Loucy (cell line): ENCODE results near the gene LMF1.
"Not testable (repeated sequence)": the region's sequence is repeated elsewhere in the genome, so short reads cannot be mapped to it uniquely, and the experiment has no call there.

Experiments used
- H2AFZ ChIP-seq: fragments of 200-600 bp; sonication (generic); 2 replicates; pipeline ENCODE4 v1.6.0; 2016; ENCODE audit warnings: antibody characterized with exemption, mild to moderate bottlenecking, low read length, moderate library complexity
- H3F3A ChIP-seq: fragments of 200-600 bp; 2 replicates; pipeline ENCODE4 v1.6.0; 2016; ENCODE audit warnings: antibody characterized with exemption, low read depth, mild to moderate bottlenecking
- H3K27me3 ChIP-seq: fragments of 200-600 bp; sonication (generic); 2 replicates; pipeline ENCODE4 v1.6.1; 2014; ENCODE audit warnings: low read length, mild to moderate bottlenecking; ENCODE audit not compliant: insufficient read depth, poor library complexity, severe bottlenecking
- H3K36me3 ChIP-seq: fragments of 200-600 bp; sonication (generic); 2 replicates; pipeline ENCODE4 v1.6.1; 2016; ENCODE audit warnings: low read length; ENCODE audit not compliant: insufficient read depth
- H3K4me1 ChIP-seq: fragments of 200-600 bp; sonication (generic); 2 replicates; pipeline ENCODE4 v1.5.1; 2014; ENCODE audit warnings: low read length, mild to moderate bottlenecking; ENCODE audit not compliant: insufficient read depth, poor library complexity, severe bottlenecking
- H3K4me2 ChIP-seq: fragments of 200-600 bp; sonication (generic); 2 replicates; pipeline ENCODE4 v1.6.0; 2014; ENCODE audit warnings: antibody characterized with exemption, low read length, low read depth, mild to moderate bottlenecking; ENCODE audit not compliant: poor library complexity, severe bottlenecking
- H3K4me3 ChIP-seq: fragments of 200-600 bp; sonication (generic); 2 replicates; pipeline ENCODE4 v1.5.1; 2014; ENCODE audit warnings: low read length, mild to moderate bottlenecking, mixed read lengths; ENCODE audit not compliant: poor library complexity, severe bottlenecking
- H3K79me2 ChIP-seq: fragments of 200-600 bp; sonication (generic); 2 replicates; pipeline ENCODE4 v1.6.1; 2014; ENCODE audit warnings: low read length; ENCODE audit not compliant: insufficient read depth
- H3K9ac ChIP-seq: fragments of 200-600 bp; sonication (generic); 2 replicates; pipeline ENCODE4 v1.6.0; 2014; ENCODE audit warnings: mild to moderate bottlenecking, low read depth, low read length, moderate library complexity; ENCODE audit not compliant: poor library complexity, severe bottlenecking
- H3K9me2 ChIP-seq: fragments of 200-600 bp; sonication (generic); replicated peaks from 2 replicates; pipeline ENCODE4 v1.6.1; 2016; ENCODE audit warnings: low read depth, low read length, mixed read lengths
- H3K9me3 ChIP-seq: fragments of 200-600 bp; sonication (generic); 2 replicates; pipeline ENCODE4 v1.6.1; 2014; ENCODE audit warnings: mild to moderate bottlenecking, antibody characterized with exemption, low read length, low read depth; ENCODE audit not compliant: insufficient read depth
- H4K20me1 ChIP-seq: fragments of 200-600 bp; sonication (generic); 2 replicates; pipeline ENCODE4 v1.6.0; 2014; ENCODE audit warnings: antibody characterized with exemption, low read length, mild to moderate bottlenecking; ENCODE audit not compliant: insufficient read depth, poor library complexity, severe bottlenecking
- CTCF ChIP-seq: fragments of 200-600 bp; sonication (generic); conservative IDR thresholded peaks from 2 replicates; pipeline ENCODE4 v1.5.1; 2014; ENCODE audit warnings: mild to moderate bottlenecking, antibody characterized with exemption, low read length
- EZH2phosphoT487 ChIP-seq: fragments of 200-600 bp; IDR thresholded peaks from 2 replicates; pipeline ENCODE4 v1.6.1; 2018; ENCODE audit warnings: antibody characterized with exemption, mild to moderate bottlenecking, moderate library complexity, borderline replicate concordance

Gene LMF1

GRCh38 chr16:952321-952720, 18.5 kb downstream of the LMF1 start:
- H3K9ac ChIP-seq, result no peak overlapping the region
- H3K79me2 ChIP-seq, result no peaks in the 10 kb centered on the region
- H3K27me3 ChIP-seq, result no peaks in the 10 kb centered on the region
- no peak overlapping the region for H3K4me3 ChIP-seq
- H3K4me2 ChIP-seq, result no peak overlapping the region
- TF ChIP-seq EZH2phosphoT487 (no peak), CTCF (no peak)
- no peaks in the 10 kb centered on the region for H3K36me3 ChIP-seq
- no peak overlapping the region for H2AFZ ChIP-seq
- H3K4me1 ChIP-seq, result no peaks in the 10 kb centered on the region
- no peaks in the 10 kb centered on the region for H3F3A ChIP-seq
- no peaks in the 10 kb centered on the region for H3K9me3 ChIP-seq
- H4K20me1 ChIP-seq, result no peaks in the 10 kb centered on the region
- H3K9me2 ChIP-seq, result no peaks in the 10 kb centered on the region

- H3K4me1 ChIP-seq, result no peaks in the 10 kb centered on the region
- no peaks in the 10 kb centered on the region for H3K9me3 ChIP-seq
- no peaks in the 10 kb centered on the region for H3K27me3 ChIP-seq
- no peaks in the 10 kb centered on the region for H3K79me2 ChIP-seq
- no peaks in the 10 kb centered on the region for H3K36me3 ChIP-seq
- H4K20me1 ChIP-seq, result no peaks in the 10 kb centered on the region
- H3K9ac ChIP-seq, result no peak overlapping the region
- no peaks in the 10 kb centered on the region for H3K9me2 ChIP-seq
- no peak overlapping the region for H2AFZ ChIP-seq
- no peaks in the 10 kb centered on the region for H3F3A ChIP-seq
- no peak for TF ChIP-seq CTCF
- no peak for TF ChIP-seq EZH2phosphoT487
- no peak overlapping the region for H3K4me2 ChIP-seq
- no peak overlapping the region for H3K4me3 ChIP-seq
These were observed 19.0 kb downstream of the LMF1 start for GRCh38 chr16:951660-952301.

GRCh38 chr16:950733-951573, 19.8 kb downstream of the LMF1 start:
- not testable (repeated sequence) for H3K9ac ChIP-seq, H3F3A ChIP-seq, H4K20me1 ChIP-seq, H3K4me3 ChIP-seq, H3K27me3 ChIP-seq, H3K9me3 ChIP-seq, H3K4me2 ChIP-seq, H3K79me2 ChIP-seq, H3K4me1 ChIP-seq, H2AFZ ChIP-seq, H3K36me3 ChIP-seq, H3K9me2 ChIP-seq

GRCh38 chr16:948767-949166, 22.0 kb downstream of the LMF1 start:
- not testable (repeated sequence) for H3K4me2 ChIP-seq, H3K4me1 ChIP-seq, H3K27me3 ChIP-seq, H3K36me3 ChIP-seq, H3K79me2 ChIP-seq, H2AFZ ChIP-seq, H3K9me3 ChIP-seq, H3K9me2 ChIP-seq, H3F3A ChIP-seq, H4K20me1 ChIP-seq, H3K4me3 ChIP-seq, H3K9ac ChIP-seq

GRCh38 chr16:947922-948303, 22.9 kb downstream of the LMF1 start:
- not testable (repeated sequence) for H3K9me2 ChIP-seq, H3F3A ChIP-seq, H4K20me1 ChIP-seq, H3K9ac ChIP-seq, H3K4me2 ChIP-seq, H3K36me3 ChIP-seq, H2AFZ ChIP-seq, H3K79me2 ChIP-seq, H3K4me3 ChIP-seq, H3K27me3 ChIP-seq, H3K9me3 ChIP-seq, H3K4me1 ChIP-seq
